IMR-90 (cell line): ENCODE results near the gene COL9A3. TPM values are rescaled to one million over a fixed set of nuclear protein-coding genes. Genes with fewer than 3 reads are reported as not detected.

Source experiments
- ATAC-seq: fragments of 200-7000 bp; cut with Tn5 transposase; 2 replicates; pipeline ENCODE4 v1.9.1; 2020; ENCODE audit warnings: low read depth, mild to moderate bottlenecking, moderate library complexity
- BruUV-seq: library from RNA; stranded (reverse); fragments of 400-500 nt; replicated peaks from 2 replicates; lab custom pipeline; 2021; lab: Mats Ljungman, UMichigan
- CTCF ChIA-PET: fragments of 300-600 bp; formaldehyde crosslinking; extraction: SDS; loops from one replicate; lab custom pipeline; 2021; ENCODE audit warnings: antibody characterized with exemption; lab: Yijun Ruan, JAX
- POLR2A ChIA-PET: fragments of 300-600 bp; sonication (Branson Sonifier 250); formaldehyde crosslinking; loops from one replicate; lab custom pipeline; 2022; ENCODE audit warnings: antibody characterized with exemption; ENCODE audit not compliant: unreplicated experiment; lab: Charles Lee
- DNase-seq: peaks from one replicate; pipeline ENCODE4 v3.0.0; 2013
- H2AFZ ChIP-seq: replicated peaks from 2 replicates; pipeline ENCODE3; 2013; ENCODE audit warnings: low read length, mild to moderate bottlenecking; ENCODE audit not compliant: poor library complexity
- H2AK5ac ChIP-seq: 2 replicates; pipeline ENCODE4 v1.6.1; 2013; ENCODE audit warnings: low read depth, low read length, inconsistent platforms
- H2AK9ac ChIP-seq: replicated peaks from 2 replicates; pipeline ENCODE3; 2013; ENCODE audit warnings: mild to moderate bottlenecking, low read depth, low read length, moderate library complexity; ENCODE audit not compliant: poor library complexity
- H2BK120ac ChIP-seq: 2 replicates; pipeline ENCODE4 v1.6.1; 2013; ENCODE audit warnings: low read depth, low read length, inconsistent platforms
- H2BK15ac ChIP-seq: 3 replicates; pipeline ENCODE4 v1.6.1; 2013; ENCODE audit warnings: low read depth, low read length, inconsistent platforms
- H2BK20ac ChIP-seq: 2 replicates; pipeline ENCODE4 v1.6.1; 2013; ENCODE audit warnings: low read depth, mild to moderate bottlenecking, inconsistent platforms, low read length, moderate library complexity
- H2BK5ac ChIP-seq: 2 replicates; pipeline ENCODE4 v1.6.1; 2013; ENCODE audit warnings: mild to moderate bottlenecking, low read depth, low read length, inconsistent platforms; ENCODE audit not compliant: poor library complexity, severe bottlenecking
- H3K14ac ChIP-seq: replicated peaks from 2 replicates; pipeline ENCODE4 v1.6.1; 2013; ENCODE audit warnings: low read depth, low read length, inconsistent platforms
- H3K18ac ChIP-seq: 2 replicates; pipeline ENCODE4 v1.6.1; 2013; ENCODE audit warnings: low read depth, low read length, control low read depth
- H3K23ac ChIP-seq: 2 replicates; pipeline ENCODE4 v1.6.1; 2013; ENCODE audit warnings: low read depth, low read length, inconsistent platforms
- H3K27ac ChIP-seq: 2 replicates; pipeline ENCODE4 v1.5.1; 2013; ENCODE audit warnings: mild to moderate bottlenecking, control low read depth, low read length; ENCODE audit not compliant: insufficient read depth
- H3K27me3 ChIP-seq: 2 replicates; pipeline ENCODE4 v1.6.1; 2013; ENCODE audit warnings: low read length; ENCODE audit not compliant: control insufficient read depth, insufficient read depth
- H3K36me3 ChIP-seq: 2 replicates; pipeline ENCODE4 v1.6.1; 2013; ENCODE audit warnings: low read length, mixed read lengths; ENCODE audit not compliant: control insufficient read depth, insufficient read depth
- H3K4ac ChIP-seq: 2 replicates; pipeline ENCODE4 v1.6.1; 2013; ENCODE audit warnings: low read depth, low read length, inconsistent platforms
- H3K4me1 ChIP-seq: 2 replicates; pipeline ENCODE4 v1.6.1; 2013; ENCODE audit warnings: low read length, mixed read lengths; ENCODE audit not compliant: control insufficient read depth, insufficient read depth
- H3K4me2 ChIP-seq: 2 replicates; pipeline ENCODE4 v1.6.1; 2013; ENCODE audit warnings: low read depth, mild to moderate bottlenecking, control low read depth, low read length, moderate library complexity
- H3K4me3 ChIP-seq: 2 replicates; pipeline ENCODE4 v1.5.1; 2013; ENCODE audit warnings: low read depth, mild to moderate bottlenecking, control low read depth, low read length, moderate library complexity; ENCODE audit not compliant: insufficient read depth
- H3K56ac ChIP-seq: 2 replicates; pipeline ENCODE4 v1.6.1; 2013; ENCODE audit warnings: low read length, inconsistent platforms; ENCODE audit not compliant: insufficient read depth; ENCODE audit errors: extremely low read depth
- H3K79me1 ChIP-seq, 2 experiments: 2 replicates each; pipeline ENCODE4 v1.6.1; 2013; ENCODE audit warnings: low read length in 2 of 2, inconsistent platforms in 1 of 2, low read depth in 1 of 2
- H3K9ac ChIP-seq: 2 replicates; pipeline ENCODE4 v1.6.1; 2013; ENCODE audit warnings: low read depth, low read length, control low read depth
- H3K9me1 ChIP-seq: 2 replicates; pipeline ENCODE4 v1.6.1; 2013; ENCODE audit warnings: low read length, inconsistent platforms; ENCODE audit not compliant: insufficient read depth
- H3K9me3 ChIP-seq: 2 replicates; pipeline ENCODE4 v1.6.1; 2013; ENCODE audit warnings: low read length; ENCODE audit not compliant: control insufficient read depth, insufficient read depth
- H4K20me1 ChIP-seq: 2 replicates; pipeline ENCODE4 v1.6.1; 2013; ENCODE audit warnings: low read length, inconsistent platforms; ENCODE audit not compliant: insufficient read depth
- H4K5ac ChIP-seq: 2 replicates; pipeline ENCODE4 v1.6.1; 2013; ENCODE audit warnings: mild to moderate bottlenecking, low read depth, low read length, control low read depth
- H4K8ac ChIP-seq, 2 experiments: 2 replicates each; pipeline ENCODE4 v1.6.1; 2013; ENCODE audit warnings: low read depth in 2 of 2, low read length in 2 of 2, control low read depth in 1 of 2, inconsistent platforms in 1 of 2
- H4K91ac ChIP-seq: 2 replicates; pipeline ENCODE4 v1.6.1; 2013; ENCODE audit warnings: low read depth, low read length, inconsistent platforms; ENCODE audit not compliant: insufficient read depth
- MXI1 ChIP-seq: IDR thresholded peaks from 2 replicates; pipeline ENCODE4 v1.6.1; 2012; ENCODE audit warnings: low read depth, mild to moderate bottlenecking, low read length, moderate library complexity, borderline replicate concordance
- WGBS, 2 experiments: methylation state at CpG; one replicate each; pipeline versions ENCODE4 v1.1.5 to v1.1.7; 2013; ENCODE audit warnings: missing lambda C conversion rate in 2 of 2; ENCODE audit not compliant: insufficient read length in 1 of 2; ENCODE audit errors: extremely low coverage in 2 of 2; 5-methylcytosine and 5-hydroxymethylcytosine counted together
- dilution Hi-C: fragments of 300-500 bp; cut with HindIII; formaldehyde crosslinking; loops from one replicate; pipeline ENCODE4 v1.14.3; 2018; ENCODE audit warnings: low sequenced_read_pairs; ENCODE audit not compliant: unreplicated experiment
- in situ Hi-C: fragments of 300-500 bp; cut with MboI; formaldehyde crosslinking; loops from 3 replicates; pipeline ENCODE4 v1.14.3; 2019; ENCODE audit warnings: low sequenced_read_pairs, inconsistent platforms, mixed read lengths
- intact Hi-C: fragments of 100-400 bp; cut with micrococcal nuclease; formaldehyde crosslinking; loops from 2 replicates; pipeline ENCODE4 v1.10.0; 2022
- polyA plus RNA-seq, 3 experiments: library from polyadenylated mRNA; depleted of rRNA; stranded (reverse); fragments of >200 nt; gene quantifications; 2 replicates each; pipeline ENCODE4 v1.2.3, GENCODE V29; 2012; ENCODE audit warnings: low replicate concordance in 1 of 3
- total RNA-seq: library from RNA; depleted of rRNA; stranded (reverse); fragments of >200 nt; gene quantifications from 2 replicates; pipeline ENCODE4 v1.2.3, GENCODE V29; 2012

Gene COL9A3
- total and polyA plus RNA-seq, 2 of the 4 experiments (the other 2 are of a cell fraction), result 0.36 to 1.4 TPM

DNA sequence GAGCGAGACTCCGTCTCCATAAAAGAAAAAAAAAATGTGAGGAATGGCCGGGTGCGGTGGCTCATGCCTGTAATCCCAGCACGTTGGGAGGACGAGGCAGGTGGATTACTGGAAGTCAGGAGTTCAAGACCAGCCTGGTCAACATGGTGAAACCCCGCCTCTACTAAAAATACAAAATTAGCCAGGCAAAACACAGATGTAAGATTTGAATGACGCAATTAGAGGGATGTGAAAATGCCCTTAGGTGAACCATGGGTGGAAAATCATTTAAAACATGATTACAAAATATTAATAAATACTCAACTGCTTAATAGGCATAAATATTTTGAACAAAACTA is 20.9 kb downstream of the COL9A3 start:
- H3K9me1 ChIP-seq, result no peaks in the 10 kb centered on the region
- H3K4me3 ChIP-seq, result no peak overlapping the region
- H3K27me3 ChIP-seq, result no peaks in the 10 kb centered on the region; the same call in 1 of the 2 replicates
- H3K18ac ChIP-seq, result no peak overlapping the region
- no peak overlapping the region for H3K4me2 ChIP-seq
- no peak overlapping the region for H2BK20ac ChIP-seq
- H3K4me1 ChIP-seq, result peaks cover under 1% of the 10 kb centered on the region; the same call in 1 of the 2 replicates
- in situ Hi-C loops (no loop called here), intact Hi-C loops (no loop called here), dilution Hi-C loops (no loop called here)
- no peaks in the 10 kb centered on the region for H4K20me1 ChIP-seq
- no peak overlapping the region for H3K9ac ChIP-seq
- H3K23ac ChIP-seq, result no peak overlapping the region
- no peaks in the 10 kb centered on the region for H3K9me3 ChIP-seq
- no peak overlapping the region for H3K14ac ChIP-seq
- ATAC-seq (no peak), DNase-seq (no peak)
- H2BK15ac ChIP-seq, result no peak overlapping the region
- WGBS, 2 experiments, result 93% methylated on average over 3 of the region's 8 CpGs; no CpG with 5 or more reads in 1 of the 2 experiments
- no peak overlapping the region for H2BK120ac ChIP-seq
- no peak overlapping the region for H4K91ac ChIP-seq
- H3K4ac ChIP-seq, result no peak overlapping the region
- H2BK5ac ChIP-seq, result no peak overlapping the region
- no peak overlapping the region for H4K5ac ChIP-seq
- no peak overlapping the region for H2AK9ac ChIP-seq
- ChIA-PET CTCF (no interaction called here), POLR2A (no interaction called here)
- no peak for TF ChIP-seq MXI1
- H4K8ac ChIP-seq, result no peak overlapping the region
- H3K56ac ChIP-seq, result no peak overlapping the region
- H3K36me3 ChIP-seq, result no peaks in the 10 kb centered on the region
- no peak overlapping the region for H2AK5ac ChIP-seq
- BruUV-seq, result no TSS peak
- no peaks in the 10 kb centered on the region for H3K79me1 ChIP-seq
- no peak overlapping the region for H2AFZ ChIP-seq
- H3K27ac ChIP-seq, result no peak overlapping the region
